Right atrium auricular region (tissue), 2 donors: Measurements from ENCODE around the gene FGF14. TPM values are rescaled to one million over a fixed set of nuclear protein-coding genes. Genes with fewer than 3 reads are reported as not detected.

Source experiments
- DNase-seq: peaks from one replicate; pipeline ENCODE4 v3.0.0-alpha.2; 2019; ENCODE audit warnings: low spot score
- H3K27ac ChIP-seq, 2 donors: fragments of 200-600 bp; sonication (generic); 1 replicate in 1 of 2; 2 replicates in 1 of 2; pipeline ENCODE4 v1.5.1; 2016 to 2019
- H3K27me3 ChIP-seq, 2 donors: fragments of 200-600 bp; sonication (generic); one replicate each; pipeline versions ENCODE4 v1.5.1 to v1.6.0; 2017 to 2019
- H3K36me3 ChIP-seq: fragments of 200-600 bp; sonication (generic); one replicate; pipeline ENCODE4 v1.5.1; 2016
- H3K4me1 ChIP-seq, 2 donors: fragments of 200-600 bp; sonication (generic); one replicate each; pipeline versions ENCODE4 v1.5.1 to v1.6.0; 2017 to 2019
- H3K4me3 ChIP-seq, 2 donors: fragments of 200-600 bp; sonication (generic); 1 replicate in 1 of 2; 2 replicates in 1 of 2; pipeline ENCODE4 v1.5.1; 2017 to 2019; ENCODE audit warnings: mild to moderate bottlenecking in 1 of 2, moderate library complexity in 1 of 2
- H3K9me3 ChIP-seq, 2 donors: fragments of 200-600 bp; sonication (generic); one replicate each; pipeline ENCODE4 v1.5.1; 2019
- total RNA-seq, 2 donors: library from RNA; depleted of rRNA; stranded (reverse); fragments of >200 nt; gene quantifications; one replicate each; pipeline ENCODE4 v1.1.0, GENCODE V29; 2016
- TF ChIP-seq, protein P1 (sequence below), 2 donors: fragments of 200-600 bp; sonication (generic); IDR thresholded peaks; one replicate each; pipeline ENCODE4 v1.5.1; 2019; ENCODE audit warnings: antibody characterized with exemption in 2 of 2

The FGF14 gene
- total RNA-seq, 2 donors from 2014 or later: 1.3 to 1.7 TPM

DNA sequence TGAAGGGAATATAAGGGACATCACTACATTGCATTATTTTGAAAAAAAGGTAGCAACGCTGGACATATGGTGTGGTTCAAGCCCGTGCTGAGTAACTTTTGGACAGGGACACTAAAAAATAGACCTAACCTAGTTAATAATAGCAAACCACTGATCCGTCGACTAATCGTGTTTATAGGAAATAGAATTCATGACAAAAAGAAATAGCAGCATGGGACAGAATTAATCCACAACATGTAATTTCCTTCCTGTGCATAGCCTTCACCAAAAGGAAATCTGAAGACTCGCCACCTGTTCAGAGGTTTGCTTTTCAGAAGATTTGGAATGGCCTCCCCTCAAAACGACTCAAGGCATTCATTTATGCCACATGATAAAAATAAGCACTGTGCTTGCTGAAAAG, 128.7 kb downstream of the FGF14 start:
- TF ChIP-seq, protein P1, sequence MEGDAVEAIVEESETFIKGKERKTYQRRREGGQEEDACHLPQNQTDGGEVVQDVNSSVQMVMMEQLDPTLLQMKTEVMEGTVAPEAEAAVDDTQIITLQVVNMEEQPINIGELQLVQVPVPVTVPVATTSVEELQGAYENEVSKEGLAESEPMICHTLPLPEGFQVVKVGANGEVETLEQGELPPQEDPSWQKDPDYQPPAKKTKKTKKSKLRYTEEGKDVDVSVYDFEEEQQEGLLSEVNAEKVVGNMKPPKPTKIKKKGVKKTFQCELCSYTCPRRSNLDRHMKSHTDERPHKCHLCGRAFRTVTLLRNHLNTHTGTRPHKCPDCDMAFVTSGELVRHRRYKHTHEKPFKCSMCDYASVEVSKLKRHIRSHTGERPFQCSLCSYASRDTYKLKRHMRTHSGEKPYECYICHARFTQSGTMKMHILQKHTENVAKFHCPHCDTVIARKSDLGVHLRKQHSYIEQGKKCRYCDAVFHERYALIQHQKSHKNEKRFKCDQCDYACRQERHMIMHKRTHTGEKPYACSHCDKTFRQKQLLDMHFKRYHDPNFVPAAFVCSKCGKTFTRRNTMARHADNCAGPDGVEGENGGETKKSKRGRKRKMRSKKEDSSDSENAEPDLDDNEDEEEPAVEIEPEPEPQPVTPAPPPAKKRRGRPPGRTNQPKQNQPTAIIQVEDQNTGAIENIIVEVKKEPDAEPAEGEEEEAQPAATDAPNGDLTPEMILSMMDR (IDR thresholded peaks at IDR 0.05): no peak
- DNase-seq: no peak
- Histone ChIP-seq H3K9me3 (no peaks in the 10 kb centered on the region), H3K4me1 (peaks cover 0 to 13% of the 10 kb centered on the region in 2 donors), H3K36me3 (no peaks in the 10 kb centered on the region), H3K27ac (no peak overlapping the region), H3K4me3 (no peak overlapping the region), H3K27me3 (no peaks in the 10 kb centered on the region)

DNA sequence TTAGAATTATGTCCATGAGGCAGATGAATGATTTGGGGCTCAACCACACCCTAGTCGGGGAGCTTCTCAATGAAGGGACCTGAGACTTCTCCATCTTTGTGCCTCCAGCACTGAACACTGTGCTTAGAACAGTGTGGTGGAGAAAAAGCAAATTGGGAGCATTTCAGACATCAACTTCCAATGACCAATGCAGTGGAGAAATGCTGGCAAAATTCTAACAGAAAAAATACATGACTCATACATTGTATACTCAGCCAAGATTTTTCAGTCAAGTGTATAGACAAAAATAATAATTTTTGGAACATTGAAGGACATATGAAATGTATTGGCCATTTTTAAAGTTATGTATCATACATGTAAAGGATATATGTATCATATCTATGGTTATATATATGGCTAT, 134.7 kb downstream of the FGF14 start:
- H3K4me3 ChIP-seq: no peak overlapping the region

DNA sequence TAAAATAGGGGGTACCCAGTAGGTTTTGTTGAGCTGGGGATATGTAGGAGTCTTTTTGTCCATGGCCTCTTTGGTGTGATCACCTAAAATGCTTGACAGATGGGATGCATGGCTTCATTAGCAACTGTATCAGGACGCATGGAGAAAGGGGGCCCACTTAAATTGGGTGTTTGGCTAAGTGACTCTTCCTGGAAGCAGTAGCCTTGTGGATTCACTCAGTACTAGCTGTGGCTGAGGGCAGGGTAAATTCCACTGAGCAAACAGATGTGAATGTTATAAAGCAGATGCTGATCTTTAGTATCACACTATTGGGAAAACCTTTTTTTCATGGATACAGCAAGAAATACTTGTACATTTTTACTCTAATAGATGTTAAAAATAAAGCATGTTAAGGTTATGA, 140.0 kb downstream of the FGF14 start:
- TF ChIP-seq, protein P1 (IDR thresholded peaks at IDR 0.05): no peak
- DNase-seq: no peak
- no peaks in the 10 kb centered on the region for H3K36me3 ChIP-seq

More for the DNA sequence above, 134.7 kb downstream of the FGF14 start:
- no peaks in the 10 kb centered on the region for H3K27me3 ChIP-seq
- TF ChIP-seq, protein P1 (IDR thresholded peaks at IDR 0.05): no peak
- H3K36me3 ChIP-seq: no peaks in the 10 kb centered on the region
- no peaks in the 10 kb centered on the region for H3K4me1 ChIP-seq
- H3K27ac ChIP-seq: no peak overlapping the region
- DNase-seq: no peak
- H3K9me3 ChIP-seq: no peaks in the 10 kb centered on the region

DNA sequence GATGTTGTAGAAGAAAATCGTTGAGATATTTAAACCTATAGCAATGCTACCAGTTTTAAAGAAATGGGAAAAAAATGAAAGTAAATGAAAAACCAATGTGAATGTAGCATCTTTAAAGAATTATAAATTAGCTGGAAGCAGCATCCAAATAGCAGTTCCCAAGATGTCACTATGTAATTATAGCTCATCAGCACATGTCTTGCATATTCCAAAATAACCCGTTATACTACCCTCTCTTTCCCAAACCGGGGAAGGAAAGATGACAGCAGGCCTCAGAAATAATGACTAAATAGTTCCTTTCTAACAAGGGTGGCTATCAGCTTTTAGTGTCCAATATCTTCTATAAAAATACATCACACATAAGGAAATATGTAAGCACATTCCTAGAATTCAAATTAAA, 140.5 kb downstream of the FGF14 start:
- H3K4me1 ChIP-seq: no peaks in the 10 kb centered on the region
- H3K27me3 ChIP-seq: no peaks in the 10 kb centered on the region
- no peaks in the 10 kb centered on the region for H3K36me3 ChIP-seq
- H3K9me3 ChIP-seq: no peaks in the 10 kb centered on the region
- H3K4me3 ChIP-seq: no peak overlapping the region
- DNase-seq: no peak
- no peak overlapping the region for H3K27ac ChIP-seq
- TF ChIP-seq, protein P1 (IDR thresholded peaks at IDR 0.05): no peak

More for the DNA sequence above, 140.0 kb downstream of the FGF14 start:
- Histone ChIP-seq H3K27ac (no peak overlapping the region), H3K4me3 (no peak overlapping the region), H3K9me3 (no peaks in the 10 kb centered on the region), H3K27me3 (no peaks in the 10 kb centered on the region), H3K4me1 (no peaks in the 10 kb centered on the region)

DNA sequence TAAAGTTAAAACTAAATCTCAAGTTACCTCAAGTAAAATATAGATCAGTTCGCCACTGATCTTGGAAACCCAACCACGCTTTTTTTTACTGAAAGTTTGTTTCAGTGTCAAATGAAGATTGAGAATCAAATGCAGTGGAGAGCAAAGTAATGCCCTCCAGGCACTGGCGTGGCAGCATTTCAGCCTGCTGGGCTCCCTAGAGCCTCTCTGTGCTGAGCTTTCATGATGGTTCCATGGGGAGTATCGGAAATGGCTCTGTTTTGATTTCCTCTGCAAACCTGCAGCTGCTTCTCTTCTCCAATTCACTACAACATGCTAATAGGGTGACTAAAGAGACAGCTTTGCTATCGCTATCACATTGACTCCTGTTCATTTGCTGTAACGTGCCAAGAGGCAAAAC, 141.6 kb downstream of the FGF14 start:
- Histone ChIP-seq H3K36me3 (no peaks in the 10 kb centered on the region), H3K9me3 (no peaks in the 10 kb centered on the region), H3K27ac (no peak overlapping the region), H3K4me3 (no peak overlapping the region), H3K4me1 (no peaks in the 10 kb centered on the region), H3K27me3 (no peaks in the 10 kb centered on the region)
- no peak for DNase-seq
- TF ChIP-seq, protein P1 (IDR thresholded peaks at IDR 0.05): no peak

DNA sequence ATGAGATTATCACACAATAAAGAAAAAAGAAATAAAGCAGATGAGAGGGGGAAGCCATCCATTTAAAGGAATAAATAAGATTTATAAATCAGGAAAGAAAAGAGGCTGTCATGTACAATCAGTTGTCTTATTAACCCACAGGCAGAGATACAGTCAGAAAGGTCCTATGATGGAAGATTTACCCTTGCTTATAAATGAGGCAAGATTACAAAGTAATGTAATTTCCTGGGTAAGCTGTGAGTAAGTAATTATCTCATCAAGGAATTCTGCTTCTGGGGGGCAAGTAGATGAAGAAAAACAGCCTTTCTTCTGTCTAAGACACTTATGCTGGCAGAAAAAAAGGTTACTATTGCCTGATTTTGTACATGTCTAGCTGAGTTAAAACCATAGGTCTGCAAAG, 146.4 kb downstream of the FGF14 start:
- Histone ChIP-seq H3K27ac (no peak overlapping the region), H3K9me3 (no peaks in the 10 kb centered on the region), H3K27me3 (no peaks in the 10 kb centered on the region), H3K4me3 (no peak overlapping the region), H3K36me3 (no peaks in the 10 kb centered on the region), H3K4me1 (no peaks in the 10 kb centered on the region)
- TF ChIP-seq, protein P1 (IDR thresholded peaks at IDR 0.05): no peak
- DNase-seq: no peak
